Prostate gland (tissue), 2 donors: ENCODE measurements around the gene ATG101.

Experiments used
- POLR2A ChIP-seq: fragments of 450-650 bp; IDR thresholded peaks from one replicate; pipeline ENCODE4 v1.6.1; 2016; ENCODE audit warnings: antibody characterized with exemption, mild to moderate bottlenecking
- POLR2AphosphoS5 ChIP-seq: sonication (generic); formaldehyde crosslinking; IDR thresholded peaks from one replicate; pipeline ENCODE4 v1.6.1; 2017; ENCODE audit warnings: antibody characterized with exemption
- TF ChIP-seq, protein P1 (sequence below), 4 experiments: fragments of 200-600 bp in 2 of 4; fragments of 450-650 bp in 2 of 4; sonication (generic) in 2 of 4; IDR thresholded peaks; 1 replicate in 3 of 4; 2 replicates in 1 of 4; pipeline ENCODE4 v1.5.1; 2016 to 2019; ENCODE audit warnings: antibody characterized with exemption in 4 of 4, mild to moderate bottlenecking in 2 of 4, moderate library complexity in 2 of 4

DNA sequence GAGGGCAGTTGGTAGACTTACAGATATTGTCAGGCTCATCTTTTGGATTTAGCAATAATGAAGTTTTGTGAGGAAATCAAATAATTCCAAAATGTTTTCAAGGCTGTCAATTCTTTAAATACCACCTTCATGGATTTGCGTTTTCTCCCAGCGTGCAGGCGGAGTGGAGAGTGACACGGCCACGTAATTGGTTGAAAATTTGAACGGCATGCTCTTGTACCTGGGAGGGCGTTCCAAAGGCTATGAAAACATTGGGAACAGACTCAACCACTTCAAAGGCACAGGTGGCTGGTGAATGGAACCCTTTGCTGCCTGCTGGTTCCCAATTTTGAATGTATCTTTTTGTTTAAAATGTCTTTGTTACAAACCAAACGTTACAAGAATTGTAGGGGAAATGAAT is 22.1 kb downstream of the ATG101 start:
- TF ChIP-seq, protein P1, sequence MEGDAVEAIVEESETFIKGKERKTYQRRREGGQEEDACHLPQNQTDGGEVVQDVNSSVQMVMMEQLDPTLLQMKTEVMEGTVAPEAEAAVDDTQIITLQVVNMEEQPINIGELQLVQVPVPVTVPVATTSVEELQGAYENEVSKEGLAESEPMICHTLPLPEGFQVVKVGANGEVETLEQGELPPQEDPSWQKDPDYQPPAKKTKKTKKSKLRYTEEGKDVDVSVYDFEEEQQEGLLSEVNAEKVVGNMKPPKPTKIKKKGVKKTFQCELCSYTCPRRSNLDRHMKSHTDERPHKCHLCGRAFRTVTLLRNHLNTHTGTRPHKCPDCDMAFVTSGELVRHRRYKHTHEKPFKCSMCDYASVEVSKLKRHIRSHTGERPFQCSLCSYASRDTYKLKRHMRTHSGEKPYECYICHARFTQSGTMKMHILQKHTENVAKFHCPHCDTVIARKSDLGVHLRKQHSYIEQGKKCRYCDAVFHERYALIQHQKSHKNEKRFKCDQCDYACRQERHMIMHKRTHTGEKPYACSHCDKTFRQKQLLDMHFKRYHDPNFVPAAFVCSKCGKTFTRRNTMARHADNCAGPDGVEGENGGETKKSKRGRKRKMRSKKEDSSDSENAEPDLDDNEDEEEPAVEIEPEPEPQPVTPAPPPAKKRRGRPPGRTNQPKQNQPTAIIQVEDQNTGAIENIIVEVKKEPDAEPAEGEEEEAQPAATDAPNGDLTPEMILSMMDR (IDR thresholded peaks at IDR 0.05): no peak
- TF ChIP-seq POLR2A (no peak), POLR2AphosphoS5 (no peak)
